C4-2B (cell line): ENCODE results near the gene FBXW9.
A peak's percentile ranks its signal among the peaks of the same experiment; 100 is the strongest.

ENCODE experiments used
- ZFX ChIP-seq: fragments of 450-650 bp; IDR thresholded peaks from 2 replicates; pipeline ENCODE4 v1.6.1; 2017
- TF ChIP-seq, protein P1 (sequence below): fragments of 450-650 bp; conservative IDR thresholded peaks from 2 replicates; pipeline ENCODE4 v1.5.1; 2017; ENCODE audit warnings: mild to moderate bottlenecking

DNA sequence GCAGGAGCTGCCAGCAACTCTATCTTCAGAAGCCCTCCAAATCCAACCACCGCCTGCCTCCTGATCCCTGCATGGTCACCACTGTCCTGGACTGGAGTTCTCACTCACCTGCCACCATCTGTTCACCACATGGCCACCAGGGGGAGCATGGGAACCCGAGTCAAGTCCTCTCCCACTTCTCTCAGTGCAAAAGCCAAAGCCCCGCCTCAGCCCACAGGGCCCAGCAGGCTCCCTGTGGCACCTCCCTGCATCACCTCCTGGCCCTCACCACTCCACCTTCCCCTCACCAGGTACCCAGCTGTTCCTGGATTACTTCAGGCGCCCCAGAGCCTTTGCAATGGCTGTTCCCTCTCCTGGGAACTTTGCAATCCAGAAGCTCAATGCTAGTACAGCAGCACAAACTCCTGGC lies 20.0 kb downstream of the FBXW9 start:
- TF ChIP-seq, protein P1, sequence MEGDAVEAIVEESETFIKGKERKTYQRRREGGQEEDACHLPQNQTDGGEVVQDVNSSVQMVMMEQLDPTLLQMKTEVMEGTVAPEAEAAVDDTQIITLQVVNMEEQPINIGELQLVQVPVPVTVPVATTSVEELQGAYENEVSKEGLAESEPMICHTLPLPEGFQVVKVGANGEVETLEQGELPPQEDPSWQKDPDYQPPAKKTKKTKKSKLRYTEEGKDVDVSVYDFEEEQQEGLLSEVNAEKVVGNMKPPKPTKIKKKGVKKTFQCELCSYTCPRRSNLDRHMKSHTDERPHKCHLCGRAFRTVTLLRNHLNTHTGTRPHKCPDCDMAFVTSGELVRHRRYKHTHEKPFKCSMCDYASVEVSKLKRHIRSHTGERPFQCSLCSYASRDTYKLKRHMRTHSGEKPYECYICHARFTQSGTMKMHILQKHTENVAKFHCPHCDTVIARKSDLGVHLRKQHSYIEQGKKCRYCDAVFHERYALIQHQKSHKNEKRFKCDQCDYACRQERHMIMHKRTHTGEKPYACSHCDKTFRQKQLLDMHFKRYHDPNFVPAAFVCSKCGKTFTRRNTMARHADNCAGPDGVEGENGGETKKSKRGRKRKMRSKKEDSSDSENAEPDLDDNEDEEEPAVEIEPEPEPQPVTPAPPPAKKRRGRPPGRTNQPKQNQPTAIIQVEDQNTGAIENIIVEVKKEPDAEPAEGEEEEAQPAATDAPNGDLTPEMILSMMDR: peak; percentile 93
- no peak for TF ChIP-seq ZFX
